SH-SY5Y (cell line): ENCODE data around the gene UFD1.

Source experiments
- GATA2 ChIP-seq: IDR thresholded peaks from 2 replicates; pipeline ENCODE4 v1.6.1; 2011; ENCODE audit warnings: mild to moderate bottlenecking, low read depth, low read length
- GATA3 ChIP-seq: IDR thresholded peaks from 2 replicates; pipeline ENCODE4 v1.6.1; 2011; ENCODE audit warnings: low read depth, mild to moderate bottlenecking, low read length, moderate library complexity

- TF ChIP-seq GATA2 = no peak
- TF ChIP-seq GATA3 = no peak
These were observed 14.0 kb downstream of the UFD1 start for GRCh38 chr22:19464975-19465374.
